Trophoblast cell (in vitro differentiated cells and primary cell): ENCODE results near the gene PCGF1.
"Not testable (repeated sequence)": the region's sequence is repeated elsewhere in the genome, so short reads cannot be mapped to it uniquely, and the experiment has no call there.

ENCODE experiments used
- DNase-seq, 2 donors: peaks; one replicate each; pipeline ENCODE4 v3.0.0-alpha.2; 2016
- H2AFZ ChIP-seq: 2 replicates; pipeline ENCODE4 v1.6.1; 2013; ENCODE audit warnings: low read length, moderate library complexity, mild to moderate bottlenecking; ENCODE audit not compliant: insufficient read depth, poor library complexity
- H2AK5ac ChIP-seq: 2 replicates; pipeline ENCODE4 v1.6.1; 2013; ENCODE audit warnings: mild to moderate bottlenecking, low read length
- H2BK120ac ChIP-seq: 2 replicates; pipeline ENCODE4 v1.6.1; 2013; ENCODE audit warnings: low read length, mild to moderate bottlenecking, moderate library complexity; ENCODE audit not compliant: insufficient read depth, poor library complexity
- H2BK12ac ChIP-seq: 2 replicates; pipeline ENCODE4 v1.6.1; 2013; ENCODE audit warnings: mild to moderate bottlenecking, low read length, moderate library complexity
- H2BK5ac ChIP-seq: 2 replicates; pipeline ENCODE4 v1.6.1; 2013; ENCODE audit warnings: low read length, low read depth, moderate library complexity, mild to moderate bottlenecking; ENCODE audit not compliant: poor library complexity
- H3K14ac ChIP-seq: 2 replicates; pipeline ENCODE4 v1.6.1; 2013; ENCODE audit warnings: mild to moderate bottlenecking, low read length
- H3K18ac ChIP-seq: 2 replicates; pipeline ENCODE4 v1.6.1; 2013; ENCODE audit warnings: mild to moderate bottlenecking, low read length
- H3K23ac ChIP-seq: 2 replicates; pipeline ENCODE4 v1.6.1; 2013; ENCODE audit warnings: low read length
- H3K27ac ChIP-seq: 2 replicates; pipeline ENCODE4 v1.5.1; 2013; ENCODE audit warnings: low read depth, mild to moderate bottlenecking, inconsistent platforms, low read length, moderate library complexity
- H3K27me3 ChIP-seq: 2 replicates; pipeline ENCODE4 v1.6.1; 2013; ENCODE audit warnings: inconsistent platforms, mild to moderate bottlenecking, low read length, moderate library complexity; ENCODE audit not compliant: insufficient read depth
- H3K36me3 ChIP-seq, 2 experiments: 1 replicate in 1 of 2; 2 replicates in 1 of 2; pipeline ENCODE4 v1.6.1; 2013; ENCODE audit warnings: low read length in 2 of 2, mild to moderate bottlenecking in 2 of 2, moderate library complexity in 1 of 2; ENCODE audit not compliant: insufficient read depth in 2 of 2, control insufficient read depth in 1 of 2
- H3K4ac ChIP-seq: 2 replicates; pipeline ENCODE4 v1.6.1; 2013; ENCODE audit warnings: low read depth, mild to moderate bottlenecking, low read length, moderate library complexity
- H3K4me1 ChIP-seq, 2 experiments: 1 replicate in 1 of 2; 2 replicates in 1 of 2; pipeline ENCODE4 v1.6.1; 2013; ENCODE audit warnings: low read length in 2 of 2, mild to moderate bottlenecking in 2 of 2, moderate library complexity in 1 of 2; ENCODE audit not compliant: insufficient read depth in 2 of 2, control insufficient read depth in 1 of 2
- H3K4me2 ChIP-seq: 2 replicates; pipeline ENCODE4 v1.6.1; 2013; ENCODE audit warnings: inconsistent platforms, mild to moderate bottlenecking, low read length, moderate library complexity
- H3K4me3 ChIP-seq: 2 replicates; pipeline ENCODE4 v1.5.1; 2013; ENCODE audit warnings: mild to moderate bottlenecking, low read depth, low read length, inconsistent platforms
- H3K79me1 ChIP-seq: one replicate; pipeline ENCODE4 v1.6.1; 2013; ENCODE audit warnings: low read length
- H3K79me2 ChIP-seq: 2 replicates; pipeline ENCODE4 v1.6.1; 2013; ENCODE audit warnings: low read length, mild to moderate bottlenecking; ENCODE audit not compliant: control insufficient read depth, insufficient read depth, poor library complexity
- H3K9ac ChIP-seq: 2 replicates; pipeline ENCODE4 v1.6.1; 2013; ENCODE audit warnings: mild to moderate bottlenecking, low read length
- H3K9me3 ChIP-seq: 2 replicates; pipeline ENCODE4 v1.6.1; 2013; ENCODE audit warnings: low read depth, mild to moderate bottlenecking, control low read depth, inconsistent platforms, low read length; ENCODE audit not compliant: insufficient read depth
- H4K12ac ChIP-seq: 2 replicates; pipeline ENCODE4 v1.6.1; 2013; ENCODE audit warnings: low read depth, mild to moderate bottlenecking, low read length, moderate library complexity
- H4K8ac ChIP-seq: 2 replicates; pipeline ENCODE4 v1.6.1; 2013; ENCODE audit warnings: low read depth, mild to moderate bottlenecking, low read length, moderate library complexity
- H4K91ac ChIP-seq: one replicate; pipeline ENCODE4 v1.6.1; 2013; ENCODE audit warnings: low read depth, mild to moderate bottlenecking, low read length, moderate library complexity
- WGBS: extraction: QIAGEN DNeasy Blood & Tissue Kit; methylation state at CpG from one replicate; pipeline ENCODE4 v1.1.7; 2013; ENCODE audit warnings: missing lambda C conversion rate; ENCODE audit not compliant: insufficient read length, insufficient coverage; ENCODE audit errors: extremely low coverage; 5-methylcytosine and 5-hydroxymethylcytosine counted together

The PCGF1 gene

DNA sequence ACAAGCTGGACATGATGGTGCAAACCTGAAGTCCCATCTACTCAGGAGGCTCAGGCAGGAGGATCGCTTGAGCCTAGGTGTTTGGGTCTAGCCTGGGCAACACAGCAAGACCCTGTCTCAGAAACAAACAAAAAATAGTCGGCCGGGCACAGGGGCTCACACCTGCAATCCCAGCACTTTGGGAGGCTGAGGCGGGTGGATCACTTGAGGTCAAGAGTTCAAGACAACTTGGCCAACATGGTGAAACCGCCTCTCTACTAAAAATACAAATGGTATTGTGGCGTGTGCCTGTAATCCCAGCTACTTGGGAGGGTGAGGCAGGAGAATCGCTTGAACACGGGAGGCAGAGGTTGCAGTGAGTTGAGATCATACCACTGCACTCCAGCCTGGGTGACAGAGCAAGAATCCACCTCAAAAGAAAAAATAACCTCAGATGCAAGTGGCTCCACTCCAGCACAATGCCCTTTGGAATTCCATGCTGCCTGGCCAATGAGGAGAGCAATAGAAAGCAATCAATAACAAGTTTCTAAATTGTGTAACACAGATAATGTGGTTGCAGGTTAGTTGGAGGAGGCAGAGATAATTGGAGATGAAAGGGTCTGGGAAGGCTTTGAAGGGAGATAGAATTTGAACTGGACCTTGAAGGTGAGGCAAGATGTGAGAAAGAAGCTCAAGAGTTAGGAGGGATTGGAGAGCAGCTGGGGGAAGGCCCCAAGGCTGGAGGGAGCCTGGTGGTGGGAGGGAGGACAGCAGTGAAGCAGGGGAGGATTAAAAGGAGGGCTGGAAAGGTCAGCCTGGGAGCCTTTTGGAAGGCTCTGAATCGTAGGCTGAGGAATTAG lies 18.6 kb downstream of the PCGF1 start:
- H3K27ac ChIP-seq: no peak overlapping the region
- no peak overlapping the region for H2BK120ac ChIP-seq
- WGBS: no CpG with 5 or more reads among the region's 9 CpGs
- H3K4me1 ChIP-seq: peaks cover 0 to 5% of the 10 kb centered on the region in 2 experiments
- H3K14ac ChIP-seq: no peak overlapping the region
- no peak overlapping the region for H4K8ac ChIP-seq
- H4K91ac ChIP-seq: no peak overlapping the region
- no peak overlapping the region for H2AK5ac ChIP-seq
- H3K4ac ChIP-seq: no peak overlapping the region
- DNase-seq: no peak
- no peak overlapping the region for H3K18ac ChIP-seq
- H3K4me3 ChIP-seq: no peak overlapping the region
- no peak overlapping the region for H3K9ac ChIP-seq
- no peaks in the 10 kb centered on the region for H3K79me1 ChIP-seq
- H3K27me3 ChIP-seq: no peaks in the 10 kb centered on the region
- no peaks in the 10 kb centered on the region for H3K79me2 ChIP-seq
- H3K4me2 ChIP-seq: no peak overlapping the region
- peaks cover 2% of the 10 kb centered on the region for H3K9me3 ChIP-seq
- peaks cover 30 to 44% of the 10 kb centered on the region in 2 experiments for H3K36me3 ChIP-seq
- H2BK5ac ChIP-seq: no peak overlapping the region
- no peak overlapping the region for H2BK12ac ChIP-seq
- no peak overlapping the region for H2AFZ ChIP-seq
- no peak overlapping the region for H3K23ac ChIP-seq
- no peak overlapping the region for H4K12ac ChIP-seq

DNA sequence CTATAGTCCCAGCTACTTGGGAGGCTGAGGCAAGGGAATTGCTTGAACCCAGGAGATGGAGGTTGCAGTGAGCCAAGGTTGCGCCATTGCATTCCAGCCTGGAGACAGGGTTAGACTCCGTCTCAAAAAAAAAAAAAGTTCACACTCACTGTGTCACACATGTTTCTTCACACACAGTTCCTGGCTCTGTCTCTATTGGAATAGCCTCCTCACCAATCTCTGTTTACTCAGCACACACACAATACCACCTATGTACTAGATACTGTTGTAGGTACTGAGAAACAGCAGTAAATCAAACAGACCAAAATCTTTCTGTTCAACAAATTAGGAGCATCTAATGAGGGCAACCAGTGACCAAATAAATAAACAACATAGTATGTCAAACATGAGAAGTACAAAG lies 21.4 kb downstream of the PCGF1 start:
- no peak overlapping the region for H3K9ac ChIP-seq
- H3K4me1 ChIP-seq: peaks cover 8 to 14% of the 10 kb centered on the region in 2 experiments
- H3K27ac ChIP-seq: no peak overlapping the region
- DNase-seq: no peak
- H2BK5ac ChIP-seq: no peak overlapping the region
- peaks cover 9% of the 10 kb centered on the region for H3K79me2 ChIP-seq
- H4K8ac ChIP-seq: no peak overlapping the region
- no peak overlapping the region for H2AFZ ChIP-seq
- WGBS: no CpG with 5 or more reads among the region's 2 CpGs
- no peak overlapping the region for H3K4ac ChIP-seq
- no peak overlapping the region for H3K4me2 ChIP-seq
- no peaks in the 10 kb centered on the region for H3K27me3 ChIP-seq
- no peaks in the 10 kb centered on the region for H3K9me3 ChIP-seq
- H3K4me3 ChIP-seq: no peak overlapping the region
- no peak overlapping the region for H4K12ac ChIP-seq
- H2AK5ac ChIP-seq: no peak overlapping the region
- no peak overlapping the region for H3K23ac ChIP-seq
- no peak overlapping the region for H2BK120ac ChIP-seq
- peaks cover 11% of the 10 kb centered on the region for H3K79me1 ChIP-seq
- H3K14ac ChIP-seq: no peak overlapping the region
- H3K36me3 ChIP-seq: peaks cover 12 to 18% of the 10 kb centered on the region in 2 experiments
- no peak overlapping the region for H2BK12ac ChIP-seq
- no peak overlapping the region for H3K18ac ChIP-seq
- no peak overlapping the region for H4K91ac ChIP-seq

GRCh38 chr2:74483675-74484164 lies 23.8 kb downstream of the PCGF1 start:
- no CpG with 5 or more reads among the region's 19 CpGs for WGBS
- not testable (repeated sequence) for DNase-seq, H2AFZ ChIP-seq, H3K27ac ChIP-seq, H3K18ac ChIP-seq, H4K12ac ChIP-seq, H3K79me2 ChIP-seq, H3K14ac ChIP-seq, H2BK120ac ChIP-seq, H2AK5ac ChIP-seq, H3K9me3 ChIP-seq, H3K9ac ChIP-seq, H2BK12ac ChIP-seq, H4K91ac ChIP-seq, H3K27me3 ChIP-seq, H2BK5ac ChIP-seq, H3K23ac ChIP-seq, H3K4ac ChIP-seq
- Histone ChIP-seq H3K36me3 (peaks cover 7 to 11% of the 10 kb centered on the region in 2 experiments), H3K79me1 (peaks cover 11% of the 10 kb centered on the region), H3K4me2 (peak overlapping the region; percentile 66), H3K4me1 (peaks cover 9 to 15% of the 10 kb centered on the region in 2 experiments), H3K4me3 (peak overlapping the region; percentile 56), H4K8ac (peak overlapping the region; percentile 73)

DNA sequence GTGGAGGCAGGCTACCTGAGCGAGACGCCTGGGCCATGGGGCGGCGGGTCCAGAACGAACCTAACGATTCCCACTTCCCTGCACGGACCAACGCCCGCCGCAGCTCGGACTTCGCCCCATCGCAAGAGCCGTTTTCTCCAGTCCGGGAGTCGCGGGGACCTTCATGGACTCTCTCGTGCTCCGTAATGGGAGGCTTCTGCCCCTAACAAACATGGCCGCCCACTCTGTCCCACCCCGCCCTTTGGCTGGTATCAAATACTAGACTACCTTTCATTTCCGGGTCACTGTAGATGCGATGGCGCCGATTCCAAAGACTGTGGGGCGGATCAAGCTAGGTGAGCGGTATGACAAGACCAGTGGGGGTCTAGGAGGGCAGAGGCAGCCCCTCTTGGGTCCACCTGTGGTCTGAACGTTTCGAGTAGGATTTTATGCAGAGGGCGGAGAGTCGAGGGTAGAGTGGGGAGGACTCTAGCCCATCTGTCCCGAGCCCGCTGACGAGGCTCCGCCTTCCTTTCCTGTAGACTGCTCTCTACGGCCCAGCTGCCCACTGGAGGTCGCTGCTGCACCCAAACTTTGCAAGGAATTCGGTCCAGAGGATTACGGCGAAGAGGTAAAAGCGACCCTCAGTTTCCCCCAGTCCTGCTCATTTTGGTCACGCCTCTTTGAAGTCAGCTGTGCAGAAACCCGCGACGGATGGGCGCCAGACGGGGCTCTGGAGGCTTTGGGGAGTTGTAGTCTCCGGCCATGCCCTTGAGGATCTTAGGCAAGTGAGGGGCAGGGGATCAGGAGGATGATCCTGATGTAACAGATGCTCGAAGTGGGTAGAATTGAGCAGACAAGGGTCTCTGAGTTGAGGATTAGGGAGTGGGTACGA lies 24.5 kb downstream of the PCGF1 start, which contains the start of the genes CCDC142 and TTC31:
TSS of gene CCDC142 (minus strand) at position 198 of the 874 bp plus-strand sequence. CDS start at position 37, 161 bp downstream.
TSS of gene TTC31 (plus strand) at position 281 of the 874 bp plus-strand sequence. CDS start at position 296, 15 bp downstream.
- H3K27me3 ChIP-seq: no peaks in the 10 kb centered on the region
- peak within 1 kb of the TSS; percentile 73 for H2BK5ac ChIP-seq
- H2BK120ac ChIP-seq: peak within 1 kb of the TSS; percentile 40
- H4K8ac ChIP-seq: peak within 1 kb of the TSS; percentile 82
- H2AFZ ChIP-seq: peak within 1 kb of the TSS; percentile 80
- peak within 1 kb of the TSS; percentile 55 for H4K12ac ChIP-seq
- peaks cover 9% of the 10 kb centered on the region for H3K79me2 ChIP-seq
- H3K79me1 ChIP-seq: peaks cover 11% of the 10 kb centered on the region
- H3K4ac ChIP-seq: peak within 1 kb of the TSS; percentile 51
- H3K9ac ChIP-seq: peak within 1 kb of the TSS; percentile 89
- H3K4me2 ChIP-seq: peak within 1 kb of the TSS; percentile 66
- no peak within 1 kb of the TSS for H3K23ac ChIP-seq
- peak within 1 kb of the TSS; percentile 65 for H3K14ac ChIP-seq
- H2BK12ac ChIP-seq: no peak within 1 kb of the TSS
- peak within 1 kb of the TSS; percentile 94 for H3K4me3 ChIP-seq
- H3K4me1 ChIP-seq: peaks cover 9 to 13% of the 10 kb centered on the region in 2 experiments
- H4K91ac ChIP-seq: peak within 1 kb of the TSS; percentile 71
- peak within 1 kb of the TSS; percentile 71 for H3K18ac ChIP-seq
- peaks cover 9 to 11% of the 10 kb centered on the region in 2 experiments for H3K36me3 ChIP-seq
- no peaks in the 10 kb centered on the region for H3K9me3 ChIP-seq
- peak within 1 kb of the TSS; percentile 65 for H3K27ac ChIP-seq
- H2AK5ac ChIP-seq: peak within 1 kb of the TSS; percentile 9
- DNase-seq: peak; percentile 91 to 94
- no CpG with 5 or more reads among the region's 50 CpGs for WGBS
